GM12878 (cell line): ENCODE results near the gene DNAH9.

Source experiments
- CREB1 ChIP-seq: IDR thresholded peaks from 2 replicates; pipeline ENCODE4 v1.6.1; 2012; ENCODE audit warnings: low read depth, mild to moderate bottlenecking, inconsistent platforms
- CTCF ChIP-seq, 3 experiments: IDR thresholded peaks in 2 of 3; conservative IDR thresholded peaks in 1 of 3; 2 replicates each; pipeline ENCODE4 v1.5.1; 2011; ENCODE audit warnings: low read depth in 3 of 3, low read length in 3 of 3, mild to moderate bottlenecking in 3 of 3, control low read depth in 2 of 3, moderate library complexity in 2 of 3, inconsistent platforms in 1 of 3, mixed read lengths in 1 of 3; ENCODE audit not compliant: control insufficient read depth in 2 of 3, insufficient read depth in 1 of 3; ENCODE audit errors: extremely low read depth in 1 of 3
- EP300 ChIP-seq, 2 experiments: fragments of 150-350 bp in 1 of 2; IDR thresholded peaks; 2 replicates each; pipeline ENCODE4 v1.6.1; 2011 to 2012; ENCODE audit warnings: low read depth in 2 of 2, low read length in 2 of 2, borderline replicate concordance in 1 of 2, improper control_type of control experiment in 1 of 2, inconsistent platforms in 1 of 2; ENCODE audit not compliant: control insufficient read depth in 1 of 2
- HDAC2 ChIP-seq: fragments of 200-600 bp; sonication (generic); IDR thresholded peaks from 2 replicates; pipeline ENCODE4 v1.6.1; 2017
- HDAC6 ChIP-seq: fragments of 200-600 bp; sonication (generic); IDR thresholded peaks from one replicate; pipeline ENCODE4 v1.8.0; 2017; ENCODE audit warnings: antibody characterized with exemption; ENCODE audit not compliant: unreplicated experiment
- NRF1 ChIP-seq: conservative IDR thresholded peaks from 2 replicates; pipeline ENCODE4 v1.6.1; 2011; ENCODE audit warnings: mild to moderate bottlenecking, low read depth, low read length, improper control_type of control experiment
- POLR2A ChIP-seq: IDR thresholded peaks from 2 replicates; pipeline ENCODE4 v1.6.1; 2011; ENCODE audit warnings: low read depth, mild to moderate bottlenecking, low read length
- RAD21 ChIP-seq: IDR thresholded peaks from 2 replicates; pipeline ENCODE4 v1.6.1; 2011; ENCODE audit warnings: mild to moderate bottlenecking, low read depth, low read length, moderate library complexity; ENCODE audit not compliant: insufficient read depth
- RAD51 ChIP-seq: fragments of 450-650 bp; IDR thresholded peaks from 2 replicates; pipeline ENCODE4 v1.6.1; 2016; ENCODE audit warnings: moderate library complexity, mild to moderate bottlenecking, inconsistent platforms
- TCF12 ChIP-seq: IDR thresholded peaks from 2 replicates; pipeline ENCODE4 v1.6.1; 2011; ENCODE audit warnings: low read depth, mild to moderate bottlenecking, low read length
- USF2 ChIP-seq: IDR thresholded peaks from 2 replicates; pipeline ENCODE4 v1.6.1; 2011; ENCODE audit warnings: low read depth, low read length, improper control_type of control experiment, borderline replicate concordance
- ZSCAN29 ChIP-seq: fragments of 450-650 bp; IDR thresholded peaks from 2 replicates; pipeline ENCODE4 v1.6.1; 2017; ENCODE audit warnings: mild to moderate bottlenecking, moderate library complexity
- TF ChIP-seq, protein P1 (sequence below): IDR thresholded peaks from 2 replicates; pipeline ENCODE4 v1.6.1; 2012; ENCODE audit warnings: low read length, inconsistent platforms

GRCh38 chr17:11682646-11683045 is 84.4 kb downstream of the DNAH9 start:
- no peak for TF ChIP-seq ZSCAN29
- no peak for TF ChIP-seq RAD21
- TF ChIP-seq, protein P1, sequence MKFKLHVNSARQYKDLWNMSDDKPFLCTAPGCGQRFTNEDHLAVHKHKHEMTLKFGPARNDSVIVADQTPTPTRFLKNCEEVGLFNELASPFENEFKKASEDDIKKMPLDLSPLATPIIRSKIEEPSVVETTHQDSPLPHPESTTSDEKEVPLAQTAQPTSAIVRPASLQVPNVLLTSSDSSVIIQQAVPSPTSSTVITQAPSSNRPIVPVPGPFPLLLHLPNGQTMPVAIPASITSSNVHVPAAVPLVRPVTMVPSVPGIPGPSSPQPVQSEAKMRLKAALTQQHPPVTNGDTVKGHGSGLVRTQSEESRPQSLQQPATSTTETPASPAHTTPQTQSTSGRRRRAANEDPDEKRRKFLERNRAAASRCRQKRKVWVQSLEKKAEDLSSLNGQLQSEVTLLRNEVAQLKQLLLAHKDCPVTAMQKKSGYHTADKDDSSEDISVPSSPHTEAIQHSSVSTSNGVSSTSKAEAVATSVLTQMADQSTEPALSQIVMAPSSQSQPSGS: no peak
- no peak for TF ChIP-seq NRF1
- no peak for TF ChIP-seq EP300 (IDR thresholded peaks at IDR 0.05; ENCODE audit: borderline replicate concordance in 1 of 2, control insufficient read depth in 1 of 2, low read depth in 2 of 2, low read length in 2 of 2)
- no peak for TF ChIP-seq HDAC6
- no peak for TF ChIP-seq HDAC2
- no peak for TF ChIP-seq CTCF (IDR thresholded peaks at IDR 0.05 in 2 of 3, conservative IDR thresholded peaks at IDR 0.05 in 1 of 3; ENCODE audit: control insufficient read depth in 2 of 3, extremely low read depth in 1 of 3, insufficient read depth in 1 of 3, low read depth in 3 of 3, low read length in 3 of 3)
- no peak for TF ChIP-seq USF2
- TF ChIP-seq RAD51: no peak
- no peak for TF ChIP-seq POLR2A
- no peak for TF ChIP-seq TCF12
- no peak for TF ChIP-seq CREB1
